ENCODE data around the gene EXD2.
"Not testable (repeated sequence)": the region's sequence is repeated elsewhere in the genome, so short reads cannot be mapped to it uniquely, and the experiment has no call there.

EXD2 gene

GRCh38 chr14:69259168-69259526 is 67.8 kb downstream of the EXD2 start:
- DNase-seq: no peak

- no peak for DNase-seq
Observed at GRCh38 chr14:69259527-69260189, 68.4 kb downstream of the EXD2 start, which contains the start of gene GALNT16. Gene GALNT16 (plus strand): TSS chr14:69260158. CDS start chr14:69260291, 133 bp downstream.

- no peak for DNase-seq
Observed at GRCh38 chr14:69260190-69260860, 69.0 kb downstream of the EXD2 start.

- peak; percentile 32 for DNase-seq
Observed at GRCh38 chr14:69260861-69261564, 69.7 kb downstream of the EXD2 start.

GRCh38 chr14:69261761-69262331 is 70.5 kb downstream of the EXD2 start:
- DNase-seq: no peak

DNA sequence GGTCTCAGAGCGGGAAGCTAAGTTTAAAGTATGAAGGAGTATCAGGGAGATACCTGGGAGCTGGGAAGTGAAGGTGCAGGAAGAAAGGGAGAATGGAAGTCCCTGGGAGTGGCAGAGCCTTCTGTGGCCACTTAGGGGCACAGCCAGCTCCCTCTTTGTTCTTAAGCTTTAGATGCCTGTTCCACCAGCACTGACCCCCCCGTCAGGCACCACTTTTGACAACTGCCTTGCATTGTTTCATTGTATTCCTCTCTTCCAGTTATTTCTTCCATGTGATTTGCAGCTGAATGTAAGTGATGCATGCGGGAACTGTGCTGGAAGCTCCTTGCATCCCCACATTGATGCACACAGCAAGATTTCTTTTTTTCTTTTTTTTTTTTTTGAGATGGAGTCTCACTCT is 71.2 kb downstream of the EXD2 start:
- no peak for DNase-seq

GRCh38 chr14:69263364-69263763 is 72.1 kb downstream of the EXD2 start:
- no peak for DNase-seq

GRCh38 chr14:69263771-69264170 is 72.5 kb downstream of the EXD2 start:
- DNase-seq: no peak

DNA sequence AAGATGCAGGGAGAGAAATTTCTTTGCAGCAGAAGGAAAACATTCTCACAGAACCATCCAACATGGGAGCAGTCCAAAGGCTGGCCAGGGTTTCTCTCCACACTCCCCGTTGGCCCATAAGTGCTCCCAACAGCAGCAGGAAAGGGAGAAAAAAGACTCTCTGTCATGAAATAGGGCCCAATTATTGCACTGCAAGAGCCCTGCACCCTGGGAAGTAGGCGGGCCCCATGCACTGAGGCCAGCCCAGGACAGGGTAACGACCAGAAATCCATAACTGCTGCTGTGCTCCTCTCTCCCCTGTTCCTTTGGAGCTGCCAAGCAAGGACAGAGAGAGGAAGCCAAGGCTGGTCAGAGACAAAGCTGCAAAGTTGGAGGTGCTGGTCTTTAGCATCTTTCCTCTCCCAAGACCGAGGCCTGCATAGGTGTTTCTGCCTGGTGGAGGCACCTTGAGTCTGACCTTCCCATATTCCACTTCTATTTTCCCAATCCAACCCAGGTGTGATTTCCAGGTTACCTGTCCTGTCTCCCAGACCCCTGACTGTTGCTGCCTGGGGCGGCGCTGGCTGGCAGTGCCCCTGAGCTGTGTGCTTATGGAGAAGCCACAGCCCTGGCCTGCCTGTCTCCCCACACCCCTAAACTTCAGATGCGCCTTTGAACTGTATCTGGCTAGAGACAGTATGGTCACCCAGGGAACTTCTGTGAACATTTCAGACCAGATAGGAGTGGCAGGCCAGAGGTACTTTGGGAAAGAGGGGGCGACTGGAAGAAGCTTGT is 75.5 kb downstream of the EXD2 start:
- no peak for DNase-seq

GRCh38 chr14:69267492-69267891 is 76.2 kb downstream of the EXD2 start:
- no peak for DNase-seq

DNA sequence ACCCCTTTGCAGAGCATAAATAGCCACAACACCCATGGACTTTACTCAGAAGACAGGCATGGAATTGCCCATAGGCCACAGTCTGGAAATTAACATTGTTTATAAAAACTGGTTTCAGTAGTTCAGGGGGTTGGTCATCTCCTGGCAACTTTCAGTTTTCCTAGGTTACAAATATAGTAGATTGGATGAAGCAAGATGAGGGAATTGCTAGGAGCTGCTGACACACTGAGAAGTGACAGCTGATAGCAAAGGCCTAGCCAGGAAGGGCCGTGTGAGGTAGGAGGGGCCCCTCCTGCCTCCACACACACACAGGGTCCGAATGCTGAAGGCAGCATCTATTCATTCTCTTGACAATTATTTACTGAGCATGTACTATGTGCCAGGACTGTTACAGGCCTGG is 76.9 kb downstream of the EXD2 start:
- no peak for DNase-seq

- no peak for DNase-seq
Observed at GRCh38 chr14:69268763-69269162, 77.5 kb downstream of the EXD2 start.

- no peak for DNase-seq
Observed at GRCh38 chr14:69269381-69269780, 78.1 kb downstream of the EXD2 start.

DNA sequence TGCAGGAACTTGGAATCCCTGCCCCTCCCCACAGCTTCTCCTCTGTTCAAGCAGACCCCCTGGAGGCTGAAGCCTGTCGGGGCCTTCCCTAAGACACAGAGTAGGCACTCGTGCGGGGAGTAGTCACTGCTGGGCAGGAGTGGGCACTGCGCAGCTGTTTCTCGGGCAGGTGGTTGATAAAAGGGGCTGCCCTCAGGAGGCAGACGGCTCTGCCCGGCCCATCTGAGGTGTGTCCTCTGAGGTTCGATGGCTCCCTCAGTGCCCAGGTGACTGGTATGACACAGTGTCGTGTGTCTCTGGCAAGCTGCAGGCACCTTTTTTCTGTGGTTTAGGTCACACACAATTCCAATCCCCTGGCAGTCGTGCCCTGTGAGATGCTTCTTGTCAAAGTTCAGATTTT is 78.8 kb downstream of the EXD2 start:
- no peak for DNase-seq

GRCh38 chr14:69270795-69271708 is 79.8 kb downstream of the EXD2 start:
- DNase-seq: no peak

- no peak for DNase-seq
Observed at GRCh38 chr14:69274321-69274720, 83.0 kb downstream of the EXD2 start.

GRCh38 chr14:69275331-69275730 is 84.0 kb downstream of the EXD2 start:
- no peak for DNase-seq

- not testable (repeated sequence) for DNase-seq
Observed at GRCh38 chr14:69277356-69277755, 86.1 kb downstream of the EXD2 start.

DNA sequence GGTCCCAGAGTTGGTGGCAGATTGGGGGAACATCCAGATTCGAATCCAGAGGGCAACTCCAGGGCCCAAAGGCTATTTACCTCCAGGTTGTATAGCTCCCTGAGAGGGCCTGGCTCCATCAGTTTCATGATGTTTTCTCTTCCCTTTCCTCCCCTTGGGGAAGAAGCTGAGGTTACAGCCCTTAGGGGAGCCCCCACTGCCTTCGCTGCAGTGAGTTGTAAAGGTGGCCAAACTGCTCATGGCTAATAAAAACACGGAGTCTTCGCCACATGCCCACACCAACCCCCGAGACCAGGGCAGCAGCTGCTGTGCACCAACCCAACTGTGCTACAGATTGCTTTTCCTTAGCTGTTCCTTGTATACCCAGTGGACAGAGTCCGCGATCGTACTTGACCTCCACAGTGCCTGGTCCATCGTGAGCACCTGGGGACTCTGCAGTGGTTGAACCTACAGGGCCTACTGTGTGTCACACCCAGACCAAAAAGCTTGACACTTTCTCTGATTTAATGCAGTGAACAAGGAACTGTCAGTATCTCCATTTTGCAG is 89.5 kb downstream of the EXD2 start:
- DNase-seq: no peak

DNA sequence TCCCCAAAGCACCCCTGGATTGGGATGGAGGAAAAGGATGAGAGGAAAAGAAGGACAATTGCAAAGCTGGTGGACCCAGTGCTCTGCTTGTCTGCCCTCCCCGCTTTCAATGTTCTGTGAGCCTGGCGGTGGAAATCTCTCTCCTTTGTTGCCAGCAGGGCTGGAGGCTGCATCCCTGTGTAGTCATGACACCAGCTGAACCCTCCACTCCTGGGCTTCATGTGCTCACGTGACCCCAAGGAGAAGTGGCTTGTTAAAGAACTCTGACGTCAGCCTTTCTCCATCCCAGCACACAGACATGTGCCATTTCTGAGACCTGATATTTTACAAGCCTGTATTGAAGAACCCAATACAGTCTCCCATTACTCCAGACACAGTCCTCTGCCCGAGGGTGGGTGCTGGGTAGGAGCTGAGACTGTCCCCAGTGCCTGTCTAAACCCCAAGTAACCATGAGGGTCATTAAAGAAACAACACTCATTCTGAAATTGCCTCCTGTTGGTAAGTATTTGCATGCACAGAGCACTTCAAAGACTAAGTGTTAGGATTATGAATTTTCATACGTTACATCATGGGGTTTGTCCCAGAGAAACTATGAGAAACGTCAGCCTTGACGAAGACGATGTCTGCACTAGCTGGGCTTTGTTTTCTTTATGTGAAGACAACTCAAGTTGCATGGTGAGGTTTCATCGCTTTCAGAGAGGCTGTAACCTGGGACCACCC is 90.3 kb downstream of the EXD2 start:
- DNase-seq: no peak

- DNase-seq: no peak
Observed at GRCh38 chr14:69282448-69282847, 91.2 kb downstream of the EXD2 start.
